Measurements from ENCODE around the gene SLC6A13. TPM values are rescaled to one million over a fixed set of nuclear protein-coding genes. Genes with fewer than 3 reads are reported as not detected.

Gene SLC6A13
- total RNA-seq, 2 experiments from 2014 or later: 0.09 TPM; not detected in 1

- Histone ChIP-seq H3K9me3 (ENCODE audit: low read length) (no peaks in the 10 kb centered on the region), H3K36me3 (ENCODE audit: insufficient read depth, low read length) (peaks cover 13% of the 10 kb centered on the region; the same call in 1 of the 2 replicates), H3K27ac (ENCODE audit: low read depth, low read length, poor library complexity, severe bottlenecking) (no peak overlapping the region), H3K4me2 (ENCODE audit: low read length) (no peak overlapping the region), H4K20me1 (ENCODE audit: insufficient read depth, low read length) (no peaks in the 10 kb centered on the region), H3K4me3 (ENCODE audit: low read depth, low read length, poor library complexity, severe bottlenecking) (no peak overlapping the region), H3K79me2 (ENCODE audit: insufficient read depth, low read depth, low read length) (no peaks in the 10 kb centered on the region), H3K9me2 (ENCODE audit: insufficient read depth, low read length) (no peaks in the 10 kb centered on the region), H3K4me1 (ENCODE audit: insufficient read depth, low read length, poor library complexity, severe bottlenecking) (no peaks in the 10 kb centered on the region), H2AFZ (ENCODE audit: low read length) (no peak overlapping the region)
- TF ChIP-seq, protein P1, sequence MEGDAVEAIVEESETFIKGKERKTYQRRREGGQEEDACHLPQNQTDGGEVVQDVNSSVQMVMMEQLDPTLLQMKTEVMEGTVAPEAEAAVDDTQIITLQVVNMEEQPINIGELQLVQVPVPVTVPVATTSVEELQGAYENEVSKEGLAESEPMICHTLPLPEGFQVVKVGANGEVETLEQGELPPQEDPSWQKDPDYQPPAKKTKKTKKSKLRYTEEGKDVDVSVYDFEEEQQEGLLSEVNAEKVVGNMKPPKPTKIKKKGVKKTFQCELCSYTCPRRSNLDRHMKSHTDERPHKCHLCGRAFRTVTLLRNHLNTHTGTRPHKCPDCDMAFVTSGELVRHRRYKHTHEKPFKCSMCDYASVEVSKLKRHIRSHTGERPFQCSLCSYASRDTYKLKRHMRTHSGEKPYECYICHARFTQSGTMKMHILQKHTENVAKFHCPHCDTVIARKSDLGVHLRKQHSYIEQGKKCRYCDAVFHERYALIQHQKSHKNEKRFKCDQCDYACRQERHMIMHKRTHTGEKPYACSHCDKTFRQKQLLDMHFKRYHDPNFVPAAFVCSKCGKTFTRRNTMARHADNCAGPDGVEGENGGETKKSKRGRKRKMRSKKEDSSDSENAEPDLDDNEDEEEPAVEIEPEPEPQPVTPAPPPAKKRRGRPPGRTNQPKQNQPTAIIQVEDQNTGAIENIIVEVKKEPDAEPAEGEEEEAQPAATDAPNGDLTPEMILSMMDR (conservative IDR thresholded peaks at IDR 0.05; ENCODE audit: low read length): no peak
- TF ChIP-seq EZH2phosphoT487 (IDR thresholded peaks at IDR 0.05; ENCODE audit: borderline replicate concordance, low read depth, low read length): no peak
- BruUV-seq (replicated peaks): no TSS peak
- ChIA-PET CTCF (ENCODE audit: unreplicated experiment) (no interaction called here), POLR2A (interaction anchor here (1.2 kb wide), 1 partner anchor 9 kb away, joined by 3 read pairs; no protein-coding TSS in a partner anchor)
- intact Hi-C loops (cut with micrococcal nuclease; ENCODE audit: unreplicated experiment): no loop called here
- DNase-seq (ENCODE audit: low spot score): no peak
Observed at GRCh38 chr12:278046-278445, 15.4 kb upstream of the SLC6A13 start.

DNA sequence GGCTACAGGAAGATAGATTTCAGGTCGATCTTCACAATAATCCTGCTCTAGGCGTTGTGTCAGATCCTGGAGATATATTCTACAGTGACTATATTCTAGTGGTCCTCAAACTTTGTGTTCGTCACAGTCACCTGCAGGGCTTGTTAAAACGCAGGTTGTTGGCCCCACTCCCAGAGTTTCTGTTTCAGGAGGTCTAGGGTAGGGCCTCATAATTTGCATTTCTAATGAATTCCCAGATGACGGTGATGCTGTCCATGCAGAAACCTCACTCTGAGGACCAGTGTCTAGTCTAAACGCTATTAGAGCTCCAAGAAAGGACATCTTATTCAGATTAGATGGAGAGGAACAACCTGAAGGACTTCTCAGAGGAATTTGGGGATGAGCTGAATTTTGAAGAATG, 13.2 kb upstream of the SLC6A13 start:
- 0 out of 2 replicates have a peak, but pooled peaks cover 5% of the 10 kb centered on the region for H3K36me3 ChIP-seq (ENCODE audit: insufficient read depth, low read length)
- intact Hi-C loops (cut with micrococcal nuclease; ENCODE audit: unreplicated experiment): no loop called here
- no peak overlapping the region for H3K4me2 ChIP-seq (ENCODE audit: low read length)
- no peak for TF ChIP-seq EZH2phosphoT487 (IDR thresholded peaks at IDR 0.05; ENCODE audit: borderline replicate concordance, low read depth, low read length)
- TF ChIP-seq, protein P1 (conservative IDR thresholded peaks at IDR 0.05; ENCODE audit: low read length): no peak
- H2AFZ ChIP-seq (ENCODE audit: low read length): no peak overlapping the region
- ChIA-PET POLR2A (no interaction called here), CTCF (ENCODE audit: unreplicated experiment) (no interaction called here)
- H3K9me2 ChIP-seq (ENCODE audit: insufficient read depth, low read length): no peaks in the 10 kb centered on the region
- DNase-seq (ENCODE audit: low spot score): no peak
- no peak overlapping the region for H3K27ac ChIP-seq (ENCODE audit: low read depth, low read length, poor library complexity, severe bottlenecking)
- H3K9me3 ChIP-seq (ENCODE audit: low read length): no peaks in the 10 kb centered on the region
- H3K4me3 ChIP-seq (ENCODE audit: low read depth, low read length, poor library complexity, severe bottlenecking): no peak overlapping the region
- BruUV-seq (replicated peaks): no TSS peak
- H3K79me2 ChIP-seq (ENCODE audit: insufficient read depth, low read depth, low read length): no peaks in the 10 kb centered on the region
- no peaks in the 10 kb centered on the region for H4K20me1 ChIP-seq (ENCODE audit: insufficient read depth, low read length)
- no peaks in the 10 kb centered on the region for H3K4me1 ChIP-seq (ENCODE audit: insufficient read depth, low read length, poor library complexity, severe bottlenecking)

DNA sequence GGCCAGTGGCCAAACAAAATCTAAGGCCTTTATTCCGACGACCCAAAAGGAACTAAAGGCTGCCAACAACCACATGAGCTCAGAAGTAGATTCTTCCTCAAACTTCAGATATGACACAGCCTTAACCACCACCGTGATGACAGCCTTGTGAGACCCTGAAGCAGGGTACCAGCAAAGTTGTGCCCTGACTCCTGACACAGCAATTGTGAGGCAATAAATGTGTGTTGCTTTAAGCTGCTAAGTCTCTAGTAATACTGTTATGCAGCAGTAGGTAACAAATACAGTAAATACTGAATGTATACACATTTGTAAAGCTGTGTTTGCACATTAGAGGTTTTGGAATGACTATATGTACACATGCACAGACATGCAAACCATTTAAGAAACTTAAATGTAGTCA, 10.7 kb upstream of the SLC6A13 start:
- Histone ChIP-seq H3K9me3 (ENCODE audit: low read length) (no peaks in the 10 kb centered on the region), H3K36me3 (ENCODE audit: insufficient read depth, low read length) (no peaks in the 10 kb centered on the region), H3K4me2 (ENCODE audit: low read length) (no peak overlapping the region), H3K4me1 (ENCODE audit: insufficient read depth, low read length, poor library complexity, severe bottlenecking) (no peaks in the 10 kb centered on the region), H3K4me3 (ENCODE audit: low read depth, low read length, poor library complexity, severe bottlenecking) (no peak overlapping the region), H3K9me2 (ENCODE audit: insufficient read depth, low read length) (no peaks in the 10 kb centered on the region), H3K27ac (ENCODE audit: low read depth, low read length, poor library complexity, severe bottlenecking) (no peak overlapping the region), H3K79me2 (ENCODE audit: insufficient read depth, low read depth, low read length) (no peaks in the 10 kb centered on the region), H2AFZ (ENCODE audit: low read length) (no peak overlapping the region), H4K20me1 (ENCODE audit: insufficient read depth, low read length) (no peaks in the 10 kb centered on the region)
- no TSS peak for BruUV-seq (replicated peaks)
- ChIA-PET CTCF (ENCODE audit: unreplicated experiment) (no interaction called here), POLR2A (interaction anchor here (0.8 kb wide), 1 partner anchor 10 kb away, joined by 3 read pairs; the partner anchor contains the start of gene SLC6A13)
- intact Hi-C loops (cut with micrococcal nuclease; ENCODE audit: unreplicated experiment): no loop called here
- DNase-seq (ENCODE audit: low spot score): no peak
- TF ChIP-seq, protein P1 (conservative IDR thresholded peaks at IDR 0.05; ENCODE audit: low read length): no peak
- TF ChIP-seq EZH2phosphoT487 (IDR thresholded peaks at IDR 0.05; ENCODE audit: borderline replicate concordance, low read depth, low read length): no peak

All from OCI-LY7 (cell line).